Epidermal melanocyte (primary cell): ENCODE measurements around the gene SP140.
"Not testable (repeated sequence)": the region's sequence is repeated elsewhere in the genome, so short reads cannot be mapped to it uniquely, and the experiment has no call there.

ENCODE experiments used
- DNase-seq: peaks from one replicate; pipeline ENCODE4 v3.0.0; 2011; ENCODE audit warnings: low spot score; ENCODE audit not compliant: insufficient read length

SP140 gene

GRCh38 chr2:230224458-230224857, 1.1 kb upstream of the SP140 start:
- no peak for DNase-seq

DNA sequence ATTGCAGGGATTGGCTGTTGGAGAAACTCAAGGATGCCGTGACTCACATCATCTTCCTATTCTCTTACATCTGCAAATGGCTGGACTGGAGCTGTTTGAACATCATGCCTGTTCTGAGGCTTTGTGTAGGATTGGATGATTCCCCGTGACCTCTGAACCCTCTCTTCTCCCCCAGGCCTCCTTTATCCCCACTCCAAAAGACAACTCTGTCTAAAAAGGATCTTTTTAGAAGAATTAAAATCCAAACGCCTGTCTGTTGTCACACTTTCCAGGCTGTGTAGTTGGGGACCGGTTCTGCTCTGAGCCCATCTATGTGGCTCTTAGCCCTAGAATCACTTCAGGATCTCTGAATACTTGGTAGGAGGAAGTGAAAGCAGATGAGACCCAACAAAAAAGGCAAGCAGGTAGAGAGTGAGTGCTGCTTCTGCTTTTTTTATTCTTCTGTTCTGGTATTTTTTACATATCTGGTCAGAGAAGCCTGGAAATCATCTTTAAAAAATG, 565 bp downstream of the SP140 start:
- no peak for DNase-seq

- DNase-seq: no peak
Measured at GRCh38 chr2:230227216-230227615, 1.7 kb downstream of the SP140 start.

- no peak for DNase-seq
Measured at GRCh38 chr2:230230087-230230486, 4.6 kb downstream of the SP140 start.

DNA sequence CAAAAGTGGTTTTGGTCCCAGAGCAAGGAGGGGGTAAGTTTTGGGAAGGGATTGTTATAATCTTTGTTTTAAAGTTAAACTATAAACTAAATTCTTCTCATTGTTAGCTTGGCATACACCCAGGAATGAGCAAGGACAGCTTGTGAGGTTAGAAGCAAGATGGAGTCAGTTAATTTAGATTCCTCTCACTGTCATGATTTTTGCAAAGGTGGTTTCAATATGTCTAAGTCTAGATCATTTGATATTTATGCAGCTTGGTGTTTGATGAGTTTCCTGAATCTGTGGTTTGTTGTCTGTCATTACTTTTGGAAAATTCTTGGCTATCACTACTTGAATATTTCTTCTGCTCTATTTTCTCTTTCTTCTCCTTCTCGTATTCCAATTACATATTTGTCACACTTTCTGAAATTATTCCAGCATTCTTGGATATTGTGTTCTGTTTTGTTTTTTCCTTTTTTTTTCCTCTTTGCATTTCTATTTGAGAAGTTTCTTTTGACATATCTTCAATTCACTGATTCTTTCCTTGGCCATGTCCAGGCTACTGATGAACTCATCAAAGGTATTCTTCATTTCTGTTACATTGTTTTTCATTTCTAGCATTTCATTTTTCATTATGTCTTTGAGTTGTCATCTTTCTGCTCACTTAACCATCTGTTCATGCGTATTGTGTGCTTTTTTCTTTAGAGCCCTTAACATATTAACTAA, 5.1 kb downstream of the SP140 start:
- DNase-seq: no peak

GRCh38 chr2:230231251-230231650, 5.7 kb downstream of the SP140 start:
- no peak for DNase-seq

DNA sequence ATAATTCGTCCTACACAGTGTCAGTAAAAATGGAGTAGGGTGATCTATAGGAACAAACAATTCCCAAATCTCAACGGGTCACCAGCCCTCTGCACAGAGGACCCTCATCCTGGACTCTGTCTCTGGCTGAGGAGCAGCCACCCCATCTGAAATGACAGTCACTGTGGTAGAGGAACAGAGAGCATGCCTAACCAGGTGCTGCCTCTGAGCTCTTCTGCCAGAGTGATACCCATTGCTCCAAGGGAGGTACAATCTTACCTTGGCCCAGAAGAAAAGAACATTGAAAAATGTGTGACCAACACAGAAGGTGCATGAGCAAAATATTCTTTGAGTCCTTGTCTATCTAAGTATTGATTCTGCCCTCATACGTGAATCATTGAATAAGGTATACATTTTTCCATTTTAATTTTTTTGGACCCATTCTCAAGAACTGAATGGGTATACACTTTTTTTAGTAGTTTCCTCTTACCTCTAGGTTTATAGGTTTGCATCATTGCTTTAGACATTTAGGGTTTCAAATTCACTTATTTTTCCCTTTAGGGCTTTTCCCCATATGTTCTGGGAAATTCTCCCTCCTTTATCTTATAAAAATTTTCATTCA, 8.7 kb downstream of the SP140 start:
- DNase-seq: no peak

DNA sequence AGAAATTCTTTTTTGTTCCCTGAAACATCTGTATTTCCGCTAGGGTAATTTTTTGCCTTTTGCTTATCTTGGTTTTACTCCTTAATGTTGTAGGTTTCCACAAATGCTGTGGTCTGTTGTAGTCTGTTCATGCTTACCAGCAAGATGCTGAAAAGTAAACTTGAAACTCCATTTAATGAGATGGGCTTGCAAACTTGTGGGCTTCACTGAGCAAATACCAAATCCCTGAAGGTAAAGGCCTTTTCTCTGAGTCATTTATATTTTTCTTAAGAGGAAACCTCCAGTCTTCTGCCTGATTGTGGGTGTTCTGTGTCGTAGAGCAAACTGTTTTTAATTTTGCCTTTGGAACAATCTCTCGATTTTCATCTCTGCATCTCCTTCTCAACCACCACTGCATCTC, 9.3 kb downstream of the SP140 start:
- DNase-seq: no peak

DNA sequence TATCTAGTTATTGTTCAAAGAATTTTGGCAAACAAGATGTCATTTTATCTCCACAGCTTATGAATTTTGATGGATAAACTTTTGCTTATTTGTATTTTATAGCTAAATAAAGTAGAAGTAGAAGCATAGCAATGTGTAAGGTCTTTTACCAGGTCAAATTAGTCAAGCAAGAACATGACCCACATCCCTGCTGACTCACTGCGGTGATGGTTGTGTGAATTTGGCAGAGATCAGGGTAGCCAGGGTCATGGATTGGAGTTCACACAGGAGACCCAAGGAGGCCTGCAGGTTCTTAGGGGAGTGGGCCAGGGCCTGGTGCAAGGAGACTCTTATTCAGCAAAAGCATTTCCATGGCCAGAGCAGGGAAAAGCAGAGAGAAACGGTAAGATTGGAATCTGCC, 18.7 kb downstream of the SP140 start:
- DNase-seq: no peak

DNA sequence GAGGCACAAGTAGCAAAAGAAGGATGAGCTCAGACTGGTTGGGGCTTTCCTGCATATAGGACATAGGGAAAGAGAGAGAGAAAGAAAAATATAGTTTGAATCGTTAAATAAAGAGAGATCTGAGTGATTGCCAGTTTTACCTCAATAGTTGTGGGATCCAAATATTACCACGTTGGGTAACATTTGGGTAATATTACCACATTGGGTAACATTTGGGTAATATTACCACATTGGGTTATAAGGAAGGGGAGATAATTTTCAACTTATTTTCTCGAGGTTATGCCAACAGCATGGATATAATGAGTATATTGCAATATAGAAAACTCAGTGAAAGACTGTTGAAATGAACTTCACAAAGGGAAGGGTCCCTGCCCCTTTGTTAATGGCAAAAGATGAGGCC, 20.7 kb downstream of the SP140 start:
- DNase-seq: no peak

GRCh38 chr2:230250231-230250630, 24.7 kb downstream of the SP140 start:
- DNase-seq: no peak

- DNase-seq: no peak
Measured at GRCh38 chr2:230254152-230254881, 28.8 kb downstream of the SP140 start.

- DNase-seq: no peak
Measured at GRCh38 chr2:230256733-230257332, 31.3 kb downstream of the SP140 start.

- no peak for DNase-seq
Measured at GRCh38 chr2:230258483-230258882, 32.9 kb downstream of the SP140 start.

GRCh38 chr2:230262246-230262645, 36.7 kb downstream of the SP140 start:
- DNase-seq: no peak

DNA sequence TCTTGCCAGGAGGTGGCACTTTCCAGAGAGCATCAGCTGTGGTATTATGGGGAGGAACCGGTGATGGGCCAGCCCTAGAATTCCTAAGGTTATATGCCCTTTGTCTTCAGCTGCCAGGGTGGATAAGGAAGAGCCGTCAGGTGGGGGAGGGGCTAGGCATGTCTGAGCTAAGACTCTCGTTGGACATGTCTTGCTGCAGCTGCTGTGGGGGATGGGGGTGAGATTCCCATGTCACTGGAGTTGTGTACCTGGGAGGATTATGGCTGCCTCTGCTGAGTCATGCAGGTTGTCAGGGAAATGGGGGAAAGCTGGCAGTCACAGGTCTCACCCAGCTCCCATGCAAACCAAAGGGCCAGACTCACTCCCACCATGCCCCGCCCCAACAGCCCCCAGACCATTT, 39.4 kb downstream of the SP140 start:
- not testable (repeated sequence) for DNase-seq

DNA sequence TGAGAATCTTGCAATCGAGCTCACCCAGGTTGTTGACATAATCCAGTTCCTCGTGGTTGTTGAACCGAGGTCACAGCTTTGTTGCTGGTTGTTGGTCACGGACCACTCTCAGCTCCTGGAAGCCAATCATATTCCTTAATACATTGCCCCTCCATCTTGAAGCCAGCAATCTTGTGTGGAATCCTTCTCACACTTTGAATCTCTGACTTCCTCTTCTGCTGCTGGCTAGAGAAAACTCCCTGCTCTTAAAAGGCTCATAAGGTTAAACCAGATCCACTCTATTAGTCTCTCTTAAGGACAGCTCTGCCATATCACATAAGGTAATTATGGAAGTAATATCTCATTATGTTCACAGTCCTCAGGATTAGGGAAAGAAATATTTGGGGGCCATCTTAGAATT, 41.1 kb downstream of the SP140 start:
- no peak for DNase-seq

DNA sequence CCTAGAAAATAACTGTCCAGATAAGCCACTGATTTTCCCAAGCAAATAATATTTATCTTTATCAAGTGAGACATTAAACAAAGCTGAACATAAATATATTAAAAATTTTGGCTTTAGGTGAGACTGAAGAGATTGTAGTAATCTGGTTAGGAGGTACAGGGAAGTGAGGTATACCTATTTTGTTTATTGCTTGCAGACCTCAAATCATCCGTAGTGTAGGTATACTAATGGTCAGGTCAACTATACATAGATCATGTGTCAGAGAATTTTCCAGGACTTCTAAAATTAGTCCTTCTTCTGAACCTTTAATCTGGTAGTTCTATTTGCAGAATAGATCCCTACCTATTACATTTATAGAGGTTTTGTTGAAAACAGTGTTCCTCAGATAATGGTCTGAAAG, 41.5 kb downstream of the SP140 start:
- DNase-seq: no peak

DNA sequence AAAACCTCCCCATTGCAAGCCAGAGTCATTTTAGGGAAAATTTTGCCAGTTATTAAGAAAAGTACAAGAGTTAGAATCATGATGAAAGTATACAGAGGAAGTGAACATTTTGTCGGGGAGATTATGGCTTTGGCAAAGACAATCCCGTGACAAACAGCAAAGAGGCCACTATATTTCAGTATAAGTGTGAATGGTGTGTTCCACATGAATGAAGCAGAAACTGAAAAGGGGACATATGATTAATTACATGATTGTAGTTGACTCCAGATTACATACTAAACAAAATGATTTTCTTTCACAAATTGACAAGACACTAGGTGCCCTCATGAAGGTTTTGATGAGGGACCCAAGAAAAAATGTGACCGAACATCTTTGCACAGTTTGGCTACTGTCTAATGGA, 42.0 kb downstream of the SP140 start:
- no peak for DNase-seq

DNA sequence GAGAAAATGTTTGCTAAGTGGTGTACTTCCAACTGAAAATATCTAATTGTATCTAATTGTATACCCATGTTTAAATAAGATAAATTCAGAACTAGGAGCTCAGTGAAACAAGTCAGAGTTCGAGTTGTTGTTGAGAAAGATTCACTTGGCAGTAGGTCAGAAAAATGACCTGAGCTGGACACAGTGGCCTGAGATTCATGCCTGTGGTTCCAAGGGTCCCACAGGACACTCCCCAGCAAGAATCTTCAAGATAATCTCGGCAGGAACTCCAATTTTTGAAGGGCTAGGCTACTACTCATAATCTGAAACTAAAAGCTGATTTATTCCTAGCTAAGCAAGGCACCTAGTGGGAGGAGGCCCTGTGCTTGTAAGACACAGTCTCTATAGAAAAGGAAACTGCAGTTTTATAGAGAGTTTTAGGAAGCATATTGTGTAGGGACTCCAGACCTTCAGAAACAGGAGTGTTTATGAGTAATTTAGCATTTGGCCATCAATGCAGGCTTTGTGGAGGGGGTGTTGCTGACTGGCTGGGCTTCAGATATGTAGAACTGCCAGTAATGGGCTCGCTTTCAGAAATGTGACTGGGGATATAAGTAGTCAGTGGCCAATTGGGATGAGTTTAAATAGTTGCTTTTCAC, 43.2 kb downstream of the SP140 start:
- DNase-seq: no peak

DNA sequence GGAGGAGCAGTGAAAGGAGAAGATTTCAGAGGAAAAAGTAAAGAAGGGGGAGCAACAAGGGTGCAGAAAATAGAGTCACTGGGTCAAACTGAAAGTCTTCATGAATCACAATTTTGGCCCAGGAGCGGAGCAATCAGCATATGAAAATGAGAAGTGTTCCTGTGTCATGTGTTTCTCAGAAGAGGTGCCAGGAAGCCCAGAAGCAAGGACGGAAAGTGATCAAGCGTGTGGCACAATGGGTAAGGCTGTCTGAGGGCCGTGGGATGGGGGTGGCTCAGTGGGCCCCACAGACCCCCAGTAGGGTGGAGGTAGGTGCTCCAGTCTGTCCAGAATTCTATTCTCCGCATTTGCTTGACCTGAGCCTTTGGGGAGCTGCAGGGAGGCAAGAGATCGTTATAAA, 44.2 kb downstream of the SP140 start:
- no peak for DNase-seq

GRCh38 chr2:230282936-230283335, 57.4 kb downstream of the SP140 start:
- DNase-seq: no peak
